Cardiac ventricle fibroblast (primary cell): ENCODE measurements around the gene TNFRSF19. TPM values are rescaled to one million over a fixed set of nuclear protein-coding genes. Genes with fewer than 3 reads are reported as not detected.

Experiments
- total RNA-seq: library from RNA; depleted of rRNA; stranded (reverse); fragments of >200 nt; gene quantifications from 2 replicates; pipeline ENCODE4 v1.2.3, GENCODE V29; 2015

The TNFRSF19 gene
- total RNA-seq: 15.9 and 18.2 TPM in 2 replicates

GRCh38 chr13:23570099-23570920 is at the start of gene TNFRSF19:
Gene TNFRSF19 (plus strand): TSS chr13:23570412. CDS start chr13:23590184, 19,772 bp downstream.

Other genes with a start within 250 kb of the TNFRSF19 start
- 12.1 and 13.3 TPM in 2 replicates for gene SACS, start 136.7 kb upstream of the TNFRSF19 start, total RNA-seq